HepG2 (cell line): ENCODE measurements around the gene TYMP. TPM values are rescaled to one million over a fixed set of nuclear protein-coding genes. Genes with fewer than 3 reads are reported as not detected.

Source experiments
- GATA4 ChIP-seq: sonication (generic); IDR thresholded peaks from 2 replicates; pipeline ENCODE4 v1.6.1; 2016; ENCODE audit warnings: antibody characterized with exemption, low read depth, borderline replicate concordance
- HHEX ChIP-seq: IDR thresholded peaks from 2 replicates; pipeline ENCODE4 v1.6.1; 2016; ENCODE audit warnings: control low read depth
- MAZ ChIP-seq, 2 experiments: sonication (generic) in 1 of 2; formaldehyde crosslinking in 1 of 2; IDR thresholded peaks; 2 replicates each; pipeline versions ENCODE4 v1.5.0 to v1.6.1; 2012 to 2020; ENCODE audit warnings: low read depth in 2 of 2, mild to moderate bottlenecking in 2 of 2, borderline replicate concordance in 1 of 2, improper control_type of control experiment in 1 of 2, low read length in 1 of 2, missing genetic modification reagents in 1 of 2, moderate library complexity in 1 of 2
- PHF20 ChIP-seq: sonication (generic); formaldehyde crosslinking; IDR thresholded peaks from 2 replicates; pipeline ENCODE4 v1.5.0; 2020; ENCODE audit warnings: mild to moderate bottlenecking, missing genetic modification reagents
- POLR2A ChIP-seq, 2 experiments: IDR thresholded peaks; 2 replicates each; pipeline ENCODE4 v1.6.1; 2011; ENCODE audit warnings: low read depth in 2 of 2, low read length in 2 of 2, mild to moderate bottlenecking in 1 of 2, moderate library complexity in 1 of 2; ENCODE audit not compliant: insufficient read depth in 1 of 2
- TOE1 ChIP-seq: sonication (generic); formaldehyde crosslinking; IDR thresholded peaks from 2 replicates; pipeline ENCODE4 v1.4.0; 2020; ENCODE audit warnings: mild to moderate bottlenecking, missing genetic modification reagents
- WIZ ChIP-seq: sonication (generic); formaldehyde crosslinking; IDR thresholded peaks from 2 replicates; pipeline ENCODE4 v1.5.1; 2020; ENCODE audit warnings: mild to moderate bottlenecking, missing genetic modification reagents
- ZMYM3 ChIP-seq: sonication (generic); formaldehyde crosslinking; IDR thresholded peaks from 2 replicates; pipeline ENCODE4 v1.5.1; 2020; ENCODE audit warnings: mild to moderate bottlenecking, missing genetic modification reagents
- ZNF337 ChIP-seq: sonication (generic); formaldehyde crosslinking; IDR thresholded peaks from 2 replicates; pipeline ENCODE4 v1.5.1; 2020; ENCODE audit warnings: missing genetic modification reagents, low read depth, mild to moderate bottlenecking, borderline replicate concordance
- ZNF574 ChIP-seq: sonication (generic); formaldehyde crosslinking; IDR thresholded peaks from 2 replicates; pipeline ENCODE4 v1.4.0; 2020; ENCODE audit warnings: missing genetic modification reagents
- ZNF788 ChIP-seq: sonication (generic); formaldehyde crosslinking; IDR thresholded peaks from 2 replicates; pipeline ENCODE4 v1.5.0; 2020; ENCODE audit warnings: mild to moderate bottlenecking, missing genetic modification reagents, borderline replicate concordance
- polyA plus RNA-seq, 8 experiments: library from polyadenylated mRNA; depleted of rRNA in 3 of 8; stranded (reverse) in 7 of 8; unstranded in 1 of 8; fragments of >200 nt; fragmentation: Illumina TruSeq in 4 of 8; extraction: Trizol in 4 of 8; gene quantifications; 2 replicates each; pipeline versions ENCODE4 v1.2.1 to v1.2.3, GENCODE V29; 2011 to 2016; ENCODE audit warnings: low read depth in 4 of 8, missing spikeins in 1 of 8, mixed read lengths in 1 of 8; ENCODE audit not compliant: insufficient read depth in 1 of 8
- total RNA-seq, 5 experiments: library from RNA; depleted of rRNA; stranded (reverse); fragments of >200 nt; fragmentation: Illumina TruSeq; extraction: Trizol; gene quantifications; 2 replicates each; pipeline ENCODE4 v1.2.3, GENCODE V29; 2016; ENCODE audit warnings: low read depth in 1 of 5
- TF ChIP-seq, protein P1 (sequence below): IDR thresholded peaks from 2 replicates; pipeline ENCODE4 v1.4.0; 2020; ENCODE audit warnings: mild to moderate bottlenecking, missing genetic modification reagents
- TF ChIP-seq, protein P2 (sequence below), 2 experiments: sonication (generic) in 1 of 2; formaldehyde crosslinking in 1 of 2; IDR thresholded peaks; 2 replicates each; pipeline versions ENCODE4 v1.6.1 to v1.9.0; 2014 to 2022; ENCODE audit warnings: antibody characterized with exemption in 1 of 2, borderline replicate concordance in 1 of 2, inconsistent platforms in 1 of 2, low read depth in 1 of 2, missing genetic modification reagents in 1 of 2
- TF ChIP-seq, protein P3 (sequence below): sonication (generic); formaldehyde crosslinking; IDR thresholded peaks from 2 replicates; pipeline ENCODE4 v1.8.1; 2023; ENCODE audit warnings: mild to moderate bottlenecking, missing genetic modification reagents

The TYMP gene
- total and polyA plus RNA-seq, 2 of the 13 experiments (the other 11 are each of a cell fraction or from before 2014, with no cell fraction given), result 3.9 to 4.3 TPM

DNA sequence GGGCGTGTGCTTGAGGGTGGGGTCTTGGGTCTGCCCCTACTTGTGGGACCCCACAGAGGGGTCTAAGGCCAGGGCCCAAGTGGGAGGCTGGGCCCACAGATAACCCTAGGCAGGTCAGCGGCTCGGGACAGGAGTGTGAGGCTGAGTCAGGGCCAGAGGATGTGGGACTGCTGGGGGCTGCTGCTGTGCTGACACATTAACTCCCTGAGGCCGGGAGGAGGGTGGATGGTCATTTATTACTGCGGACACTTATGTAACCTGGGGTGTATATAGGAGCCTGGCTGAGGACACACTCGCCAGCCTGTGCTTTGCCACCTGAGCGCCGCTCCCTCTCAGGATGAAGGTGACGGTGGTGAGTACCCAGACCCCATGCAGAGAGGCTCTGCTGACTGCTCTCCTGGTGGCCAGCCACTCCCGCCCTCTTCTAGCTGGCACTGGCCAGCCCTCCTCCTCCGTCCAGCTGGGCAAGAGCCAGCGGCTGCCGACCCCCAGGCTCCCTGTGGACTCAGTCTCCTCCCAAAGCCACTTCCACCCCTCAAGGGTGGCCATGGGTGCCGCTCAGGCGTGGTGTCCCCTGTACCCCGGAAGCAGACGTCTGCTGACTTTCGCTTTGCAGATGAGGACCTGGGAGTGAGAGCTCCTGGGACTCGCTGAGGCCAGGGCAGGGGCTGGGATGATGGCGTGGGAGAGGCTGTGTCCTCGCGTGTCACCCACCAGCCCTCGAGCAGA is 43.1 kb downstream of the TYMP start, which contains the start of gene MIOX (continued):
- TF ChIP-seq, protein P1, sequence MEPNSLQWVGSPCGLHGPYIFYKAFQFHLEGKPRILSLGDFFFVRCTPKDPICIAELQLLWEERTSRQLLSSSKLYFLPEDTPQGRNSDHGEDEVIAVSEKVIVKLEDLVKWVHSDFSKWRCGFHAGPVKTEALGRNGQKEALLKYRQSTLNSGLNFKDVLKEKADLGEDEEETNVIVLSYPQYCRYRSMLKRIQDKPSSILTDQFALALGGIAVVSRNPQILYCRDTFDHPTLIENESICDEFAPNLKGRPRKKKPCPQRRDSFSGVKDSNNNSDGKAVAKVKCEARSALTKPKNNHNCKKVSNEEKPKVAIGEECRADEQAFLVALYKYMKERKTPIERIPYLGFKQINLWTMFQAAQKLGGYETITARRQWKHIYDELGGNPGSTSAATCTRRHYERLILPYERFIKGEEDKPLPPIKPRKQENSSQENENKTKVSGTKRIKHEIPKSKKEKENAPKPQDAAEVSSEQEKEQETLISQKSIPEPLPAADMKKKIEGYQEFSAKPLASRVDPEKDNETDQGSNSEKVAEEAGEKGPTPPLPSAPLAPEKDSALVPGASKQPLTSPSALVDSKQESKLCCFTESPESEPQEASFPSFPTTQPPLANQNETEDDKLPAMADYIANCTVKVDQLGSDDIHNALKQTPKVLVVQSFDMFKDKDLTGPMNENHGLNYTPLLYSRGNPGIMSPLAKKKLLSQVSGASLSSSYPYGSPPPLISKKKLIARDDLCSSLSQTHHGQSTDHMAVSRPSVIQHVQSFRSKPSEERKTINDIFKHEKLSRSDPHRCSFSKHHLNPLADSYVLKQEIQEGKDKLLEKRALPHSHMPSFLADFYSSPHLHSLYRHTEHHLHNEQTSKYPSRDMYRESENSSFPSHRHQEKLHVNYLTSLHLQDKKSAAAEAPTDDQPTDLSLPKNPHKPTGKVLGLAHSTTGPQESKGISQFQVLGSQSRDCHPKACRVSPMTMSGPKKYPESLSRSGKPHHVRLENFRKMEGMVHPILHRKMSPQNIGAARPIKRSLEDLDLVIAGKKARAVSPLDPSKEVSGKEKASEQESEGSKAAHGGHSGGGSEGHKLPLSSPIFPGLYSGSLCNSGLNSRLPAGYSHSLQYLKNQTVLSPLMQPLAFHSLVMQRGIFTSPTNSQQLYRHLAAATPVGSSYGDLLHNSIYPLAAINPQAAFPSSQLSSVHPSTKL (CRISPR knock-in tag), result no peak
- TF ChIP-seq HHEX (CRISPR knock-in tag) (no peak), ZNF337 (no peak), ZNF788 (CRISPR knock-in tag) (peak; percentile 48; the same call in 1 of the 2 replicates), ZMYM3 (CRISPR knock-in tag) (no peak), ZNF574 (CRISPR knock-in tag) (no peak), POLR2A (IDR thresholded peaks at IDR 0.05; ENCODE audit: insufficient read depth in 1 of 2, low read depth in 2 of 2, low read length in 2 of 2) (peak; percentile 23 to 39; a peak in 1 of 4 replicates), GATA4 (no peak), TOE1 (CRISPR knock-in tag) (no peak), WIZ (CRISPR knock-in tag) (no peak), PHF20 (CRISPR knock-in tag) (no peak), MAZ (IDR thresholded peaks at IDR 0.05; ENCODE audit: borderline replicate concordance, low read depth, low read length) (no peak), MAZ (CRISPR knock-in tag; IDR thresholded peaks at IDR 0.05; ENCODE audit: low read depth) (peak; percentile 47; the same call in 1 of the 2 replicates)
- TF ChIP-seq, protein P2, sequence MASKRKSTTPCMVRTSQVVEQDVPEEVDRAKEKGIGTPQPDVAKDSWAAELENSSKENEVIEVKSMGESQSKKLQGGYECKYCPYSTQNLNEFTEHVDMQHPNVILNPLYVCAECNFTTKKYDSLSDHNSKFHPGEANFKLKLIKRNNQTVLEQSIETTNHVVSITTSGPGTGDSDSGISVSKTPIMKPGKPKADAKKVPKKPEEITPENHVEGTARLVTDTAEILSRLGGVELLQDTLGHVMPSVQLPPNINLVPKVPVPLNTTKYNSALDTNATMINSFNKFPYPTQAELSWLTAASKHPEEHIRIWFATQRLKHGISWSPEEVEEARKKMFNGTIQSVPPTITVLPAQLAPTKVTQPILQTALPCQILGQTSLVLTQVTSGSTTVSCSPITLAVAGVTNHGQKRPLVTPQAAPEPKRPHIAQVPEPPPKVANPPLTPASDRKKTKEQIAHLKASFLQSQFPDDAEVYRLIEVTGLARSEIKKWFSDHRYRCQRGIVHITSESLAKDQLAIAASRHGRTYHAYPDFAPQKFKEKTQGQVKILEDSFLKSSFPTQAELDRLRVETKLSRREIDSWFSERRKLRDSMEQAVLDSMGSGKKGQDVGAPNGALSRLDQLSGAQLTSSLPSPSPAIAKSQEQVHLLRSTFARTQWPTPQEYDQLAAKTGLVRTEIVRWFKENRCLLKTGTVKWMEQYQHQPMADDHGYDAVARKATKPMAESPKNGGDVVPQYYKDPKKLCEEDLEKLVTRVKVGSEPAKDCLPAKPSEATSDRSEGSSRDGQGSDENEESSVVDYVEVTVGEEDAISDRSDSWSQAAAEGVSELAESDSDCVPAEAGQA (IDR thresholded peaks at IDR 0.05; ENCODE audit: low read depth), result no peak
- TF ChIP-seq, protein P2 (CRISPR knock-in tag; IDR thresholded peaks at IDR 0.05; ENCODE audit: borderline replicate concordance), result no peak
- TF ChIP-seq, protein P3, sequence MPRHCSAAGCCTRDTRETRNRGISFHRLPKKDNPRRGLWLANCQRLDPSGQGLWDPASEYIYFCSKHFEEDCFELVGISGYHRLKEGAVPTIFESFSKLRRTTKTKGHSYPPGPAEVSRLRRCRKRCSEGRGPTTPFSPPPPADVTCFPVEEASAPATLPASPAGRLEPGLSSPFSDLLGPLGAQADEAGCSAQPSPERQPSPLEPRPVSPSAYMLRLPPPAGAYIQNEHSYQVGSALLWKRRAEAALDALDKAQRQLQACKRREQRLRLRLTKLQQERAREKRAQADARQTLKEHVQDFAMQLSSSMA (CRISPR knock-in tag), result no peak
